CD8-positive, alpha-beta memory T cell (primary cell): ENCODE results near the gene CLPTM1L. TPM values are rescaled to one million over a fixed set of nuclear protein-coding genes. Genes with fewer than 3 reads are reported as not detected.

Source experiments
- CTCF ChIA-PET: fragments of 350-600 bp; sonication (Branson Sonifier 250); formaldehyde crosslinking; loops from one replicate; lab custom pipeline; 2021; ENCODE audit warnings: antibody characterized with exemption; lab: Charles Lee
- POLR2A ChIA-PET: fragments of 350-600 bp; sonication (Branson Sonifier 250); formaldehyde crosslinking; loops from one replicate; lab custom pipeline; 2021; ENCODE audit warnings: antibody characterized with exemption; lab: Charles Lee
- DNase-seq, 5 donors: peaks; one replicate each; pipeline versions ENCODE4 v3.0.0 to v3.0.0-alpha.2; 2020 to 2022; ENCODE audit warnings: mixed read lengths in 1 of 5
- H3K27ac ChIP-seq: one replicate; pipeline ENCODE4 v1.7.0; 2013; ENCODE audit warnings: low read depth, mild to moderate bottlenecking, low read length, moderate library complexity
- H3K27me3 ChIP-seq: 2 replicates; pipeline ENCODE4 v1.7.0; 2013; ENCODE audit warnings: low read length, mild to moderate bottlenecking; ENCODE audit not compliant: insufficient read depth, poor library complexity, severe bottlenecking
- H3K36me3 ChIP-seq: 2 replicates; pipeline ENCODE4 v1.7.0; 2013; ENCODE audit warnings: mild to moderate bottlenecking, low read length, moderate library complexity; ENCODE audit not compliant: insufficient read depth
- H3K4me1 ChIP-seq: 2 replicates; pipeline ENCODE4 v1.7.0; 2013; ENCODE audit warnings: mild to moderate bottlenecking, low read length, moderate library complexity; ENCODE audit not compliant: insufficient read depth
- H3K4me3 ChIP-seq: 2 replicates; pipeline ENCODE4 v1.7.0; 2013; ENCODE audit warnings: mild to moderate bottlenecking, low read length
- H3K9me3 ChIP-seq: 2 replicates; pipeline ENCODE4 v1.7.0; 2013; ENCODE audit warnings: mild to moderate bottlenecking, low read length
- H3K27ac Mint-ChIP-seq, 8 donors: one replicate each; pipeline ENCODE4 v1.8.0; 2020 to 2021; ENCODE audit warnings: mixed read lengths in 8 of 8, mild to moderate bottlenecking in 6 of 8, inconsistent platforms in 3 of 8, moderate library complexity in 3 of 8
- H3K27me3 Mint-ChIP-seq, 2 donors: one replicate each; pipeline ENCODE4 v1.8.0; 2020 to 2021; ENCODE audit warnings: mixed read lengths in 2 of 2, mild to moderate bottlenecking in 1 of 2, moderate library complexity in 1 of 2
- H3K36me3 Mint-ChIP-seq, 3 donors: one replicate each; pipeline ENCODE4 v1.8.0; 2020 to 2021; ENCODE audit warnings: mixed read lengths in 3 of 3, inconsistent platforms in 1 of 3, mild to moderate bottlenecking in 1 of 3
- H3K4me1 Mint-ChIP-seq, 3 donors: one replicate each; pipeline ENCODE4 v1.8.0; 2020 to 2021; ENCODE audit warnings: mixed read lengths in 3 of 3, inconsistent platforms in 1 of 3, mild to moderate bottlenecking in 1 of 3
- H3K4me3 Mint-ChIP-seq, 7 donors: one replicate each; pipeline ENCODE4 v1.8.0; 2020 to 2021; ENCODE audit warnings: mixed read lengths in 7 of 7, mild to moderate bottlenecking in 6 of 7, moderate library complexity in 4 of 7, inconsistent platforms in 2 of 7
- H3K9me3 Mint-ChIP-seq, 5 donors: one replicate each; pipeline ENCODE4 v1.8.0; 2020 to 2022; ENCODE audit warnings: mixed read lengths in 5 of 5, mild to moderate bottlenecking in 3 of 5, moderate library complexity in 2 of 5, inconsistent platforms in 1 of 5
- polyA plus RNA-seq: library from polyadenylated mRNA; unstranded; fragments of 300-500 nt; fragmentation: Illumina TruSeq; gene quantifications from one replicate; pipeline ENCODE4 v1.2.3, GENCODE V29; 2021
- total RNA-seq, 2 experiments: library from RNA; stranded (reverse); gene quantifications; one replicate each; pipeline ENCODE4 v1.2.3, GENCODE V29; 2021

The CLPTM1L gene
- 100 to 1,000 TPM; 109 to 110 TPM for total RNA-seq
- 68.1 TPM for polyA plus RNA-seq

DNA sequence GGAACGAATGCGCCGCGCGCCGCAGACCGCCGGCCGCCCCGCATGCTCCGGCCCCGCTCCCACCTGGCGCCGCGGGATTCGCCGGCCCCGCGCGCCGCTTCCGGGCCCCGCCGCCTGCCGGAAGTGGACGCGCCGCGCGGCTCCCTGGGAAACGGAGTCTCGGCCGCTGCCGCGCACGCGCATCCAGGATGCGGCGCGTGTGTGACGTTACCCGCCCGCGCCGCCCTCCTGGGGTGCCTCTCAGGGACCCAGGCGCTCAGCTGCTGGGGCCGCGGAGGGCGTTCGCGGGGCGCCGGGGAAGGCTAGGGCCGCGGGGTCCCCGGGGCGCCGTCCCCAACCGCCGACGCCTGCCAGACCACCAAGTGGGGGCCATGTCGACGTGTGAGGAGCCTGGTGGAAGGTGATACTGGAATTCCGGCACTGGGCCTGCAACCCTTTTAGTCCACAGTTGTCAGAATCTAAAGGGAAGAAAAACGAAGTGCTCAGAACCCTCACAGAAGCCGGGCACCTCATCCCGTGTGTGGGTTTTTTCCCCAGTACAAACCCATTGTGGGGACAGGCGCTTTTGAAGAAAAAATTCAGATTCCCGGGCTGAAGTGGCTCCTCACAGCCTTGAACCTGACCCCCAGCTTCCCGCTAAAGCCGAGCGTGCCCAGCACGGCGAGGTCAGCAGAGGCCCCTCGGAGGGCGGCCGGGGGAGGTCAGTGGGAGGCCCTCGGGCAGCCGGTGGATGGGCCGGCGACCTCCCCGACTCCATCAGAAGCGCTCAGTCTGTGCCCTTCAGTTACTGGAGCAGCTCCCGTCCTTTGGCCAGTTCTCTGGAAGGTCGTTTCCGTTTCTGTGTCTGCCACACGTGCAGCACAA is at the start of gene CLPTM1L:
CLPTM1L (minus strand) TSS at position 125 of the 864 bp plus-strand sequence. CDS start 258 bp downstream, outside the sequence.
- CTCF ChIA-PET: interaction anchor here (1.6 kb wide), 1 partner anchor 29 kb away, joined by 3 read pairs; no protein-coding TSS in a partner anchor
- H3K4me1 Mint-ChIP-seq: peaks cover 27 to 35% (median 34%) of the 10 kb centered on the region in 3 donors
- peaks cover under 1 to 35% (median 15%) of the 10 kb centered on the region in 3 donors for H3K36me3 Mint-ChIP-seq
- peak within 1 kb of the TSS; percentile 85 to 95 (median 92) for H3K4me3 Mint-ChIP-seq
- H3K27me3 ChIP-seq: no peaks in the 10 kb centered on the region
- DNase-seq: peak; percentile 85 to 91 (median 89)
- H3K27me3 Mint-ChIP-seq: no peaks in the 10 kb centered on the region
- peaks cover 15% of the 10 kb centered on the region for H3K36me3 ChIP-seq
- H3K27ac Mint-ChIP-seq: peak within 1 kb of the TSS; percentile 81 to 95 (median 92)
- POLR2A ChIA-PET: interaction anchor here (1.0 to 3.0 kb wide), 4 partner anchors 30 to 448 kb away, joined by 3 to 17 read pairs (median 4); partner anchors contain the start of gene TERT
- H3K4me1 ChIP-seq: peaks cover 32% of the 10 kb centered on the region
- peak within 1 kb of the TSS; percentile 58 for H3K4me3 ChIP-seq
- H3K9me3 Mint-ChIP-seq: no peaks in the 10 kb centered on the region
- H3K27ac ChIP-seq: peak within 1 kb of the TSS; percentile 71
- H3K9me3 ChIP-seq: no peaks in the 10 kb centered on the region

DNA sequence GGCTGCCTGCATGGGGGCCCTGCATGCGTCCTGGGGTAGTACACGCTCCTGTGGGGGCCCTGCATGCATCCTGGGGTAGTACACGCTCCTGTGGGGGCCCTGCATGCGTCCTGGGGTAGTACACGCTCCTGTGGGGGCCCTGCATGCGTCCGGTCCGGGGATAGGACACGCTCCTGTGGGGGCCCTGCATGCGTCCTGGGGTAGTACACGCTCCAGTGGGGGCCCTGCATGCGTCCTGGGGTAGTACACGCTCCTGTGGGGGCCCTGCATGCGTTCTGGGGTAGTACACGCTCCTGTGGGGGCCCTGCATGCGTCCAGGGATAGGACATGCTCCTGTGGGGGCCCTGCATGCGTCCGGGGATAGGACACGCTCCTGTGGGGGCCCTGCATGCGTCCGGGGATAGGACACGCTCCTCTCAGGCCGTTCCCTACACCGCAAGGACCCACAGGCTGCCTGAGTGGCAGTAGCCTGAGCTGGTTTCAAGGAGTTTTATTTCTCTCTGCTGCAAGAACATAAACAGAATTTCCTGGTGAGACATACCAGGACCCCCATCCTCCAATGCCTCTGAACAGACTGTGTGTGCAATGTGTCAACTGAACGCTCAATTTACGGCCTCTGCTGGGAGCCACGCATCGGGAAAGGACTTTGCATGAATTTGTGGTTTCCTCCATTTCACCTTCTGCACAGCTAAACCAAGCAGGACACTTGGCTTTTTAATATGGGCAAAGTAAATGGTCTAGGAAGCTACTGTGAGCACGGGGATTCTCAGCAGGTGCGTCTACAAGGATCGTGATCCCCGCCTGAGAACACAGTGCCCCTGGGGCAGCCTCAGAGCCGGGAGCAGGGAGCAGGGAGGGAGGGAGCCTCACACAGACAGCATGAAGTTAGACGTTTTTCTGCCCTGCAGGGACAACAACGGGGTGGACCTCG is 48.9 kb upstream of the CLPTM1L start:
- POLR2A ChIA-PET: no interaction called here
- Mint-ChIP-seq H3K9me3 (peaks cover 0 to 2% (median 0%) of the 10 kb centered on the region in 5 donors), H3K4me3 (no peak overlapping the region), H3K4me1 (no peaks in the 10 kb centered on the region), H3K27me3 (peaks cover 17 to 46% of the 10 kb centered on the region in 2 donors), H3K27ac (peak overlapping the region in 1 of 8 donors; percentile 72), H3K36me3 (no peaks in the 10 kb centered on the region)
- Histone ChIP-seq H3K27ac (no peak overlapping the region), H3K4me3 (no peak overlapping the region), H3K4me1 (no peaks in the 10 kb centered on the region), H3K27me3 (peaks cover 17% of the 10 kb centered on the region), H3K36me3 (no peaks in the 10 kb centered on the region), H3K9me3 (no peaks in the 10 kb centered on the region)
- DNase-seq: no peak
- CTCF ChIA-PET: no interaction called here

GRCh38 chr5:1392801-1393565 is 48.1 kb upstream of the CLPTM1L start:
- Mint-ChIP-seq H3K4me3 (no peak overlapping the region), H3K9me3 (no peaks in the 10 kb centered on the region), H3K4me1 (peaks cover 0 to 5% (median 3%) of the 10 kb centered on the region in 3 donors), H3K27ac (no peak overlapping the region), H3K27me3 (peaks cover 17 to 42% of the 10 kb centered on the region in 2 donors), H3K36me3 (no peaks in the 10 kb centered on the region)
- Histone ChIP-seq H3K4me1 (no peaks in the 10 kb centered on the region), H3K4me3 (no peak overlapping the region), H3K27me3 (peaks cover 17% of the 10 kb centered on the region), H3K27ac (no peak overlapping the region), H3K9me3 (no peaks in the 10 kb centered on the region), H3K36me3 (no peaks in the 10 kb centered on the region)
- ChIA-PET POLR2A (no interaction called here), CTCF (no interaction called here)
- DNase-seq: no peak

- no peak overlapping the region for H3K27ac ChIP-seq
- H3K4me1 Mint-ChIP-seq: peaks cover 3 to 5% (median 4%) of the 10 kb centered on the region in 3 donors
- CTCF ChIA-PET: no interaction called here
- H3K9me3 ChIP-seq: no peaks in the 10 kb centered on the region
- peaks cover 1% of the 10 kb centered on the region for H3K4me1 ChIP-seq
- DNase-seq: no peak
- peaks cover 17 to 38% of the 10 kb centered on the region in 2 donors for H3K27me3 Mint-ChIP-seq
- H3K9me3 Mint-ChIP-seq: no peaks in the 10 kb centered on the region
- no peaks in the 10 kb centered on the region for H3K36me3 Mint-ChIP-seq
- peaks cover 17% of the 10 kb centered on the region for H3K27me3 ChIP-seq
- no peak overlapping the region for H3K4me3 Mint-ChIP-seq
- no peaks in the 10 kb centered on the region for H3K36me3 ChIP-seq
- no peak overlapping the region for H3K27ac Mint-ChIP-seq
- no peak overlapping the region for H3K4me3 ChIP-seq
- POLR2A ChIA-PET: no interaction called here
Measured at GRCh38 chr5:1392261-1392660, 47.4 kb upstream of the CLPTM1L start.

DNA sequence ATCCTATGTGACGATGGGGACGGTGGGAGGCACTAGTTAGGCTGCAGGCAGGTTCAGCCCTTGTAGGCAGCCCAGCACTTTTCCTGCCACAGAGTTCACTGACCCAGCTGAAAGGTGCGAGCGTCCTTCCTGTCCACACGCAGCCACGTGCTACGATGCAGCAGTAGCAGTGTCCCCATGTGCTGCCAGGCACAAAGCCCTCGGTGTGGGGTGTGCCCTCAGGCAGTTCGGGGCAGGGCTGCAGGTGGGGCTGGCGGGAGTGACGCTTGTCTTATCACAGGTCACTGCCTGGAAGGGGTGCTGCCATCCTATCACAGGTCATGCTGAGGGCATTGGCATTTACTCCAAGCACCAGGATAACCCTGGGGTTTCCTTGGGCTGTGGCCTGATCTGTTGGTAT is 46.8 kb upstream of the CLPTM1L start:
- H3K4me1 ChIP-seq: peaks cover 7% of the 10 kb centered on the region
- H3K4me3 ChIP-seq: no peak overlapping the region
- no peaks in the 10 kb centered on the region for H3K9me3 ChIP-seq
- DNase-seq: no peak
- CTCF ChIA-PET: no interaction called here
- Mint-ChIP-seq H3K4me1 (peaks cover 8 to 10% (median 10%) of the 10 kb centered on the region in 3 donors), H3K27me3 (peaks cover 13 to 34% of the 10 kb centered on the region in 2 donors), H3K9me3 (no peaks in the 10 kb centered on the region), H3K27ac (no peak overlapping the region), H3K36me3 (no peaks in the 10 kb centered on the region), H3K4me3 (no peak overlapping the region)
- POLR2A ChIA-PET: no interaction called here
- H3K27ac ChIP-seq: no peak overlapping the region
- peaks cover 17% of the 10 kb centered on the region for H3K27me3 ChIP-seq
- no peaks in the 10 kb centered on the region for H3K36me3 ChIP-seq

DNA sequence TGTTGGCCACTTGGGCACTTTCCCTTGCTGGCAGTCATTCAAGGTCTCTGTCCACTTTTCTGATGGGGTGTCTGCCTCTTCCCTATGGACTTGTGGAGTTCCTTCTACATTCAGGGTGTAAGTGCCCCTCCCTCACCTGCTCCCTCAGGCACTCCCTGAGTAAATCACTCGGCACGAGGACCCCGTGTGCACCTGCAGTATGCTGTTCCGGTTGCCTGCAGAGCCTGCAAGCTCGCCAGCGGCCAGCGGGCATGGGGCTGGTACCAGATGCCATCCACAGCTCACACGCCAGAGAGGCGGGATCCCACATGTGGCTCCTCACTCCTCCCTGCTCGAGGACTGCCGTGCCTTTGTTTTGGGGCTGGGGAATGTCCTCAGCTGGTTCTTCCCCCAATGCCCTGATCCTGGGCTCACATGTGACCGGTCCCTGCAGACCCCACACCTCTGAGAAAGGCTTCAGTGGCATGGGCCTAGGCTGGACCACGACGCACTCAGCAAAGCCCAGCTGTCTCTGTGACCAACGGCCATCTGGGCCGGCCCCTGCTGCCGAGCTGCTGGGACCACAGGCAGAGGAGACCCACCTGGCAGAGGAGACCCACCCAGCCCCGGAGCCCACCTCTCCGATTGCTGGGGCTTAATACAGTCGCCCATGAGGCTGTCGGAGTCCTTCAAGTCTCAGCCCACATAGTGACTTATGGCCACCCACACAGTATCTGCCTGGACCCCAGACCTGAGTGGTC is 46.1 kb upstream of the CLPTM1L start:
- Mint-ChIP-seq H3K27me3 (peaks cover 8 to 27% of the 10 kb centered on the region in 2 donors), H3K9me3 (no peaks in the 10 kb centered on the region), H3K4me1 (peaks cover 13 to 16% (median 16%) of the 10 kb centered on the region in 3 donors), H3K36me3 (peaks cover 0 to 3% (median 0%) of the 10 kb centered on the region in 3 donors), H3K27ac (no peak overlapping the region), H3K4me3 (no peak overlapping the region)
- POLR2A ChIA-PET: no interaction called here
- Histone ChIP-seq H3K9me3 (no peaks in the 10 kb centered on the region), H3K4me1 (peaks cover 10% of the 10 kb centered on the region), H3K4me3 (no peak overlapping the region), H3K27ac (no peak overlapping the region), H3K27me3 (peaks cover 17% of the 10 kb centered on the region), H3K36me3 (no peaks in the 10 kb centered on the region)
- CTCF ChIA-PET: interaction anchor here (1.7 kb wide), 1 partner anchor 11 kb away, joined by 6 read pairs; no protein-coding TSS in a partner anchor
- DNase-seq: peak in 1 of 5 donors; percentile 5

DNA sequence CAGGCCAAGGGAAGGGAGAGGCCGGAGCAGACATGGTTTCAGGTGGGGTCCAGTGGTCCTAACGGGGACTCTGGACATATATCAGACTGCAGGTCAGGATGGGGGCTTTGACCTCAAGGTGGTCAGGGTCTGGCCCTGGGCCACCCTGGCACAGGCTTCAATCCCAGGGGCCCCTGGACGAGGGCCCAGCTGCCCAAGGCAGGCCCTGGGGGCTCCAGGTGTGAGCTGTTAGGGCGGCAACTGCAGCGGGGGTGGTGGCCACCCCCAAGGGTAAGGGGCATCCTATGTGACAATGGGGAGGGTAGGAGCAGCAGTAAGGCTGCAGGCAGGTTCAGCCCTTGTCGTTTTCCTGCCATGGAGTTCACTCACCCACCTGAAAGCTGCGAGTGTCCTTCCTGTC is 45.4 kb upstream of the CLPTM1L start:
- Histone ChIP-seq H3K4me1 (peaks cover 14% of the 10 kb centered on the region), H3K27me3 (peaks cover 16% of the 10 kb centered on the region), H3K27ac (no peak overlapping the region), H3K36me3 (no peaks in the 10 kb centered on the region), H3K4me3 (no peak overlapping the region), H3K9me3 (no peaks in the 10 kb centered on the region)
- Mint-ChIP-seq H3K27ac (peak overlapping the region in 1 of 8 donors; percentile 84), H3K4me3 (no peak overlapping the region), H3K36me3 (peaks cover 0 to 6% (median 0%) of the 10 kb centered on the region in 3 donors), H3K27me3 (peaks cover 4 to 22% of the 10 kb centered on the region in 2 donors), H3K9me3 (no peaks in the 10 kb centered on the region), H3K4me1 (peaks cover 17 to 21% (median 20%) of the 10 kb centered on the region in 3 donors)
- CTCF ChIA-PET: interaction anchor here (1.7 kb wide), 1 partner anchor 10 kb away, joined by 6 read pairs; no protein-coding TSS in a partner anchor
- peak in 1 of 5 donors; percentile 29 for DNase-seq
- POLR2A ChIA-PET: no interaction called here
